HEK293T (cell line): ENCODE data around the gene PKP1.

Experiments
- ARNT ChIP-seq: fragments of 450-650 bp; IDR thresholded peaks from 2 replicates; pipeline ENCODE4 v1.6.1; 2017; ENCODE audit warnings: mild to moderate bottlenecking
- BHLHE40 ChIP-seq: fragments of 450-650 bp; IDR thresholded peaks from 2 replicates; pipeline ENCODE4 v1.6.1; 2016; ENCODE audit warnings: mild to moderate bottlenecking, moderate library complexity, borderline replicate concordance
- ELF4 ChIP-seq: fragments of 450-650 bp; IDR thresholded peaks from 2 replicates; pipeline ENCODE4 v1.6.1; 2017; ENCODE audit warnings: antibody characterized with exemption
- FOXA1 ChIP-seq: fragments of 450-650 bp; IDR thresholded peaks from 2 replicates; pipeline ENCODE4 v1.6.1; 2016; ENCODE audit warnings: mild to moderate bottlenecking
- FOXK2 ChIP-seq: fragments of 450-650 bp; IDR thresholded peaks from 2 replicates; pipeline ENCODE4 v1.6.1; 2016; ENCODE audit warnings: mild to moderate bottlenecking
- FOXM1 ChIP-seq: fragments of 450-650 bp; IDR thresholded peaks from 2 replicates; pipeline ENCODE4 v1.6.1; 2017; ENCODE audit warnings: mild to moderate bottlenecking, borderline replicate concordance
- HDGF ChIP-seq: fragments of 450-650 bp; IDR thresholded peaks from 2 replicates; pipeline ENCODE4 v1.6.1; 2017; ENCODE audit warnings: antibody characterized with exemption, borderline replicate concordance
- L3MBTL2 ChIP-seq: fragments of 450-650 bp; conservative IDR thresholded peaks from 2 replicates; pipeline ENCODE4 v1.6.1; 2016; ENCODE audit warnings: mild to moderate bottlenecking
- NFRKB ChIP-seq: fragments of 450-650 bp; IDR thresholded peaks from 2 replicates; pipeline ENCODE4 v1.6.1; 2016; ENCODE audit warnings: mild to moderate bottlenecking, moderate library complexity
- PKNOX1 ChIP-seq: fragments of 450-650 bp; IDR thresholded peaks from 2 replicates; pipeline ENCODE4 v1.6.1; 2016
- SP1 ChIP-seq: fragments of 450-650 bp; IDR thresholded peaks from 2 replicates; pipeline ENCODE4 v1.6.1; 2017
- SUZ12 ChIP-seq: fragments of 450-650 bp; IDR thresholded peaks from 2 replicates; pipeline ENCODE4 v1.6.1; 2016; ENCODE audit warnings: mild to moderate bottlenecking
- TARDBP ChIP-seq: fragments of 450-650 bp; IDR thresholded peaks from 2 replicates; pipeline ENCODE4 v1.6.1; 2016
- ZNF384 ChIP-seq: fragments of 450-650 bp; IDR thresholded peaks from 2 replicates; pipeline ENCODE4 v1.6.1; 2016

- TF ChIP-seq L3MBTL2 (no peak), SP1 (no peak), BHLHE40 (no peak), ARNT (no peak), TARDBP (no peak), HDGF (no peak), FOXA1 (no peak), NFRKB (no peak), SUZ12 (no peak), ELF4 (no peak), FOXM1 (no peak), ZNF384 (no peak), FOXK2 (no peak), PKNOX1 (no peak)
Measured at GRCh38 chr1:201267481-201268229, 15.7 kb upstream of the PKP1 start.
